Effector CD8-positive, alpha-beta T cell (primary cell): Measurements from ENCODE around the gene RPTOR.

Experiments
- DNase-seq: peaks from one replicate; lab custom pipeline; 2025; lab: John Stamatoyannopoulos, UW

Gene RPTOR

GRCh38 chr17:80929449-80929848, 384.8 kb downstream of the RPTOR start:
- DNase-seq = no peak

GRCh38 chr17:80930335-80931279, 386.0 kb downstream of the RPTOR start:
- DNase-seq = no peak

- DNase-seq = no peak
Observed at GRCh38 chr17:80931421-80932265, 387.0 kb downstream of the RPTOR start.

GRCh38 chr17:80935526-80935925, 390.9 kb downstream of the RPTOR start:
- no peak for DNase-seq

- no peak for DNase-seq
Observed at GRCh38 chr17:80936218-80936617, 391.6 kb downstream of the RPTOR start.

- no peak for DNase-seq
Observed at GRCh38 chr17:80936723-80937122, 392.1 kb downstream of the RPTOR start.

- no peak for DNase-seq
Observed at GRCh38 chr17:80937462-80938381, 393.1 kb downstream of the RPTOR start.

GRCh38 chr17:80938556-80938955, 393.9 kb downstream of the RPTOR start:
- DNase-seq = no peak

- DNase-seq = no peak
Observed at GRCh38 chr17:80939151-80940145, 394.8 kb downstream of the RPTOR start.

GRCh38 chr17:80940171-80941123, 395.8 kb downstream of the RPTOR start:
- no peak for DNase-seq

- DNase-seq = no peak
Observed at GRCh38 chr17:80941171-80941570, 396.5 kb downstream of the RPTOR start.

GRCh38 chr17:80941743-80942422, 397.2 kb downstream of the RPTOR start:
- no peak for DNase-seq

GRCh38 chr17:80942423-80943345, 398.0 kb downstream of the RPTOR start:
- DNase-seq = no peak

- no peak for DNase-seq
Observed at GRCh38 chr17:80943346-80944145, 398.9 kb downstream of the RPTOR start.

GRCh38 chr17:80944326-80944725, 399.7 kb downstream of the RPTOR start:
- DNase-seq = no peak

GRCh38 chr17:80945736-80946135, 401.1 kb downstream of the RPTOR start:
- no peak for DNase-seq

- no peak for DNase-seq
Observed at GRCh38 chr17:80946449-80946848, 401.8 kb downstream of the RPTOR start.
